Suppressor macrophage treated with lipopolysaccharide for 1 hour (primary cell): ENCODE measurements around the gene ARID1B.

Experiments used
- DNase-seq, 3 donors: peaks; one replicate each; pipeline ENCODE4 v3.0.0-alpha.2; 2020 to 2022

Gene ARID1B

GRCh38 chr6:157108923-157109322 is 331.7 kb downstream of the ARID1B start:
- no peak for DNase-seq

DNA sequence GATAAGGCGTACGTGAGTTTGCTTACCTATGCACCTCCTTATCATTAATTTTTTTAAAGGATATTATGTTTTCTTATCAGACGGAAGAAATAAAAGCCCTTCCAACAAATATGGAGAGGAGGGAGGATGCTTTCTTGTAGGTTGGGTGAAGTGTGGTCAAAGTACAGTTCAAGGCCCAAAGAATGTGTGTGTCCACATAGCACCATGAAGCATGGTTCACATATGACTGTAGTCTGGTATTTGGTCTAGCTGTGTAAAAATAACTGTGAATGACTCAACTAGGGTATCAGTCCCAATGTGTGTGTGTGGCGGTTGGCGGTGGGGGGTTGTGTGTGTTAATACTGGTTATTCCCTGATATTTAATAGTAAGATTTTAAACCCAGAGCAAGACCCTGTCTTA is 333.4 kb downstream of the ARID1B start:
- no peak for DNase-seq

GRCh38 chr6:157113389-157113788 is 336.2 kb downstream of the ARID1B start:
- no peak for DNase-seq

DNA sequence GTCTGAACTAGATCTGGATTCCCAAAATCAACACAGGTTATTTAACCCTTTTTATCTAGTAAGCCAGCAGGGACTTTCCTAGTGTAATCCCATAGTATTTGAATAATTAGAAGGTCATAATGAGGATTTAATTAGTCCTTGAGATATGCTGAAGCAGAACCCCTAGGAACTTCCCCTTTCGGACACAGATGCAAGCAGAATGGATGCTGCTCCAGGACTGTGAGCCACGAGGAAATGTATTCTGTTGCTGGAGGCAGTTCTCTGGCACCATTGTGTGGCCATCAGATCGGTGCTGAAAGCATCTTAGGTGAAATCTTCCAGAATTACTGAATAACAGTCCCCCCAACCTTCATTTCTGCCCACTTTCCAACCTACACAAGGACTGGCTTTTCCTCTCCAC is 339.2 kb downstream of the ARID1B start:
- no peak for DNase-seq

DNA sequence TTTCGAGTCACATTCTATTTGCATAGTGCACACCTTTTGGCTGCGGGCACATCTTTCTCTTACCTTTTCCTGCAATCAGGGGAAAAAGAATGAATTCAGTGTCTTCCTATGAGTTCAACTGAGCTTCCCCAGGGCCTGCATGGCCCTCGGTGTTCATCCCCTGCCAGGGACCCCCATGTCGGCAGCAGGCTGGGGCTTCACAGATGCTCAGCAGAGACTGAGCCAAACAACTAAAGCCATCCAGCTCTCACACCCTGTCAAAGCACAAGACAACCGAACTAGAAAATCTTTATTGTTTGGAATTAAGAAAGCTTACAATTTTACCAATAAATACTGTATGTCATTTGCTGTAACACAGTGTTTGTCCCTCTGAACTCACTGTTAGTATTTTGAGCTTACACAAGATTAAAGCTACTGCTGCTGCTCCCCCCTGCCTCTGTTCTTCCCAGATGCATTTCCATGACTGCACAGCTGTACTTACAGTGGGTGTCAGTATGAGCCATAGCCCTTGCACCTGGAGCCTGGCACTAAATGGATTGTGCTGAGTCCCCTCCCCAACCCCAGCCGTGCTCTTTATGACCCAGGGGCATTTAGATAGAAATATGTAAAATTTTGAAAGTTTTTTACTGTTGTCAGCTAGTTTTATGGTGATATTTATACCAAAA is 340.4 kb downstream of the ARID1B start:
- no peak for DNase-seq

DNA sequence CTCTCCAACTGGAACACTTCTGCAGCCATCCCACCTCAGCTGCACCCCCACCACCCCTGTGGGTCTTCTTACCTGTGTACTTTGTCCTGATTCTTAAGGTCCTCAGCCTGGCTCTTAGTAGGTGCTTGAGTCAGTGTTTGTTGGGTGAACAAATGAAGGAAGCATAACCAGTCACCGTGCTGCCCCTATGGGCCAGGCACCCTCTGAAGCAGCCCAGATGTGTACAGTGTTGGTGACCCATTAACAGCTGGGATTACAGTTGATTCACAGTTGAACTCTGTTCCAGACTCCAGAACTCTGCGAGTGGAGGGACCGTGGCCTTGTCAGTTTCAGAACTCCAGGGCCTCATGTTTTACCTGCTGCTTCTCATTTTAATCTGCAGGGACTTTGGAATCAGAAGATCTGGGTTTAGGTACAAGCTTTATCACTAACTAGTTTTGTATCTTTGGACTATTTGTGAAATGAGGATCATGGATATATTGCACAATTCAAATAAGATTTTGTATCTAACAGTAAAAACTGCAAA is 342.4 kb downstream of the ARID1B start:
- no peak for DNase-seq

- peak in 1 of 3 donors; percentile 25 for DNase-seq
Measured at GRCh38 chr6:157120534-157121232, 343.5 kb downstream of the ARID1B start.

- no peak for DNase-seq
Measured at GRCh38 chr6:157121897-157122296, 344.7 kb downstream of the ARID1B start.

DNA sequence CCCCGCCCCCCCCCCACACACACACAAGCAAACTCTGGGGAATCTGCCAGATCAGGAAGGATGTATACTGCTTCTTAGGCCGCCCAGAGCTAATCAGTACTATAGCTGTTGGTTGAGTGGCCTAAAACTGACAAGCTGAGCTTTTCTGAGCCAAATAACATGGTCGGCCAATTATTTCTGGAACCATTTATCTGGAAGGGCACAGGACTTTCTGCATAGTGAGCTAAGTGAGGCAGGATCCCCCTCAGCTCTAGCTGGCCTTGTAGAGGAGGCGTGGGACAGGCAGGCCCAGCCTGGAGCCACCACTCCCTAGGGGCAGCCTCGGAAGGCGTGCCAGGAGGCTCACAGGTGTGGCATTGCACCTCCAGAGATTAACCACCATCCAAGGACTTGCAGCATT is 346.1 kb downstream of the ARID1B start:
- DNase-seq = no peak

DNA sequence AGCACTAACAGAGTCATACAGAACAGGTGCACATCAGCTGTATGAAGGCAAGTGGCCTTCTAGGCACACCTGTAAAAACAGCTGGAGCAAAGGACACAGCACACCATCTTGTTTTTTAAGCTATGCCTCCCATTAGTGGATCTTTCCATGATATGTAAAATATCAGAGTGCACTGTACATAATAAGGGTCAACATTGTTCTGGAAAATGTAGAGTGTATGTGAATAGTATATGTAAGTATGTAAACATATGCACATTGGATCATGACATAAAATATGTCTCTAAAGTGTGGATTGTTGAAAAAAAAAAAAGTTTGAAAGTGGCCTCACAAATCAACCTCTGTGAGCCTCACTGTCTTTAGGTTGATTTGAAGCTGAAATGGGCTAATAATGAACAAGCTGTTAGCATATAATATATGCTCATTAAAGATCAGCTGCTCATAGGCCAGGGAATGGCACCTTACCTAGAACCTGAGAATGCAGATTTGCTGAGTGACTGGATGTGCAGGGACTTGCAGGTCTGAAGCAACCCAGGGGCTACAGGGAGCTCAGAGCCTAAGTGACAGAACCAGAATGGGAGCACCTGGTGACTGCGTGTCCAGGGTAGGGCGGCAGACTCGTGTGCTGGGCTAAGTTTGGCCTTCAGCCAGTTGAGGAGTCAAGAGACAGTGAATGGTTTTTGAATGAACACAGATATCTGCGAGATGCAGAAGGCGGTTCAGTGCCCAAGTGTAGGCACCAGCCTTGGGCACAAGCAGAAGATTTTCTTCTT is 347.5 kb downstream of the ARID1B start:
- no peak for DNase-seq

DNA sequence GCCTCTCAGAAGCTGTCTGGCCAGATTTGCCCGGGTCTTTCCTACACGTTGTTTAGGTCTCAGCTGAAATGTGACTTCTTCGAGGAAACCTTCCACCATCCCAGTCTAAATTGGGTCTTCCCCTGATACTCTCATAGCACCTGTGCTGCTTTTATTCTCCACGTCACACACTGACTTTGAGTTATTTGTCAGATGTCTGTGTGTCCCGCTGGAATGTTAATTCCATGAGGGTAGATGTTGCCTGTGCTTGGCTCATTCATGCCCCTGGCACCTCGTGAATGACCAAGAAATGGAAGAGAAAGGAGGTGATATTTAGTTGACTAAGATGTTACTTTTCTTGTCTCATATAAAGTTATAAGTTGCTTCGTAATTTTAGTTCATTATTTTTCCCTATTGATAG is 348.4 kb downstream of the ARID1B start:
- no peak for DNase-seq

DNA sequence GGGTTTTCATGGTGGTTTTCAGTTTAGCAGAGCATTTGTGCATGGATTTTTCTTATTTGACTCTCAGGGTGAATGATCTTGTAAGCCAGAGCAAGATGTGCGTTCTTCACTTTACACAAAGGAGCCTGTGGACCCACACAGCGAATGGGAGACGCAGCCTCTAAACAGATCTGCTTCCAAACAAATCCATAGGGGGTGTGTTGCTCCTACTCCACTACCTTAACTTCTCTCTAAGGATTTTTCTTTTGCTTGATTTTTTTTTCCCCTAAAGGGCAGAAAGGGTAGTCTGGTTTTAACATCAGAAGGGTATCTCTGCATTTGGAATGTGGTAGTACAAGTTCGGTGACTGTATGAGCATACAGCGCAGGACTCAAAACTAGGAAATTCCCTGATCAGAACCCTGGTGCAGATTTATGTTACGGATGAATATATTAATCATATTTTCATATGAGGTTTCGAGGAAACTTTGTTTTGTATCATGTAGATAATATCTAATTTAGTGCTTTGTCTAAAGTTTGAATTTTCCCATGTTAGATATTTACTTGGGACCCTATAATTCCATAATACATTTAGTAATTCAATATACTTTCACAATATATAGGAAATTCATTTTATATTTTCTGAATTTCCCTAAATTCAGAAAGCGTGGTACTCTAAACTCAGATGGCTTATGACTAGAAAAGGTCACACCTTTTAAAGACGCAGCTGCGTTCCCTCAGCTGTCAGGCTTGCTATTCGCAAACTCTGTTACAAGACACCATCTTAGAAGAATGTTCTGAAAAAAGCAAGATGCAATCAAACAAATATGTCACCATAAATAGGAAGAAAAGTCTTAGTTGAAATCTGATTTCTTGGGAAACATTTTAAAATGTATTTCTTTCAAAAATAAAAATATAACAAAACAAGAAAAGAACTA is 349.3 kb downstream of the ARID1B start:
- no peak for DNase-seq

- no peak for DNase-seq
Measured at GRCh38 chr6:157128235-157128775, 351.1 kb downstream of the ARID1B start.

DNA sequence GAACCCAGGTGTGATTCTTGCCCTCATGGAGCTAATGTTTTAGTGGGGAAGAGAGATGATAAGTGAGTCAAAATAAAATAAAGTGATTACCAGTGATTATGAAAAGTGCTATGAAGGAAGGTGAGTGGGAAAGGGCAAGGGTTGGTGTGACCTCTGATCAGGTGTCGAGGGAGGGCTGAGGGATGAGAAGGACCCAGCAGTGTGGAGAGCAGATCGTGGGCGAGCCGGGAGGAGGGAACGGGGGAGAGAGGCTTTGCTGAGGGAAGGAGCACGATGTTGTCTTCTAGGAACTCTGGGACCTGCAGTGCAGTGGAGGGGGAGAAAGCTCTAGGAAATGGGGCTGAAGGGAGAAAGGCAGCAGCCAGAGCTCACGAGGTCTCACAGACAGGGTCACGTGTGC is 354.1 kb downstream of the ARID1B start:
- DNase-seq = no peak

GRCh38 chr6:157133856-157134255 is 356.7 kb downstream of the ARID1B start:
- DNase-seq = no peak

DNA sequence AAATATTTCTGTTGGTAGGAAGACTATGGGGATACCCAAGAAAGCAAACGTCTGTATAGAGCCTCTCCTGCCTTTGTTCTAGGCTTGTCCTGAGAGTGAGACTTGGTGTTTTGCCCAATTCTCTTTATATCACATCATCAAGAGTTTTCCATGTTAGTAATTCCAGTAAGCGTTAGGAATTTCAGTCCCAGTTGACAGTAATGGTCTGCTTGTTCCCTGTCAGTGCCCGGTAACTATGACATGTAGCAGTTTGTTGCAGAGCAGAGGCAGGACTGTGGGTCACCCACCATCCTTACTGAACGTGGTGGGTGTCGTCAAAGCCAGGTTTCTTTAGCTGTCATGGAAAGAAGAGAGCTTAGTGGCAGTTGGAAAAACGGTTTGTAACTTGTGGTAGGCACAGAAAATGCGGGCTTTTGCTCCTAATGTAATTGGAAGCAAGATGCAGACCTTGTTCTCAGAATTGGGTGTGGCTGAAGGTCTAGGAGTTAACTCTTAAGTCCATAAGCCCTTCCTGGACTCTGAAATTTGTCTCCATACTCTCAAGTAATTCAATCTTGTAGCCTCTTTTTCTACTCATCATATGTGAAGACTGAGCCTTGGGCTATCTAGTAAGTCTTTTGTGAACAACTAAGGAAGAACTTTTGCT is 357.3 kb downstream of the ARID1B start:
- no peak for DNase-seq

GRCh38 chr6:157135691-157136090 is 358.5 kb downstream of the ARID1B start:
- DNase-seq = peak in 1 of 3 donors; percentile 23

DNA sequence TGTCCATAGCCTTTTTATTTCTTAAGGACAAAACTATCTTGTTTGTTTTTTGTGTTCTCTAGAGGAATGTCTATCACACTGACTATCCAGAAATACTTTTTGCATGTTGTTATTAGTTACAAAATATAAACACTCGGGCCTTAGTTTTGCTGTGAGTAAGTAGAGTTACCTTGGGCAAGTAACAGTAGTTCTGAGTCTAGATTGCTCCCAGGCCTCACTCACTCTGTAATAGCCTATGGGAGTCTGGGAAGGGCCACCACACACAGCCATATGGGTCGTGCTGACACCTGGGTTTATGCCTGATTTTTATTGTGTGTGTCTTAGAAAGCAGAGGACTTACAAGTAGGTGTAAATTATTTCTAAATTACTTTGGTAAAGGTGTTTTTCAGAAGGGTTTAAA is 360.3 kb downstream of the ARID1B start:
- no peak for DNase-seq

DNA sequence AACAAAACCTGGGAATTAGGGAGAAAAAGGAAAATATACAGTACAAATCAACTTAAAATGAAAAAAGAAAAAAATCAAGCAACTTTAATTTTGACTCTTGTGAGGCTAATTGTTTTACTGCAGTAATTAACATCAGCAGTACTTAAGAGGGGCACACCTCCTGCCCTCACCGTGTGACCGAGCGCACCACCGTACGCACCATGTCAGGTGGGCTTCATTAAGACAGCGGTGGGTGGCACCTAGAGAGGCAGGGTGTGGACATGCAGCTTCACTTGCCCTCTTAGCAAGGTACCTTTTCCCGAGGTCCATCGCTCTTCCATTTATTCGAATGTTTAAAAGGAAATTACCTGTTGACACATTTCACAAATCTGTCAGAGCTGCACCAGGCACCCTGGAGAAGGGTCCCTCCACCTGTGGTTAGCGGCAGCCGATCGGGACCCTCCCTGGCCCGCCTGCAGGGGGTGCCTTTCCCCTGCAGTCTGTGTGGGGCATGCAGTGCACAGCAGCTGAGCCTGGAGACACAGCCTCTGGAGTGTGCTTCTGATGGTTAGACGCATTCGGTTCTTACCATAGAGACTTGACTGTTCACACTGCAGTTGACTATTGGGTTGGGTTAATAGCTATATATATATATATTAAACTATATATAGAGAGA is 362.0 kb downstream of the ARID1B start:
- no peak for DNase-seq

DNA sequence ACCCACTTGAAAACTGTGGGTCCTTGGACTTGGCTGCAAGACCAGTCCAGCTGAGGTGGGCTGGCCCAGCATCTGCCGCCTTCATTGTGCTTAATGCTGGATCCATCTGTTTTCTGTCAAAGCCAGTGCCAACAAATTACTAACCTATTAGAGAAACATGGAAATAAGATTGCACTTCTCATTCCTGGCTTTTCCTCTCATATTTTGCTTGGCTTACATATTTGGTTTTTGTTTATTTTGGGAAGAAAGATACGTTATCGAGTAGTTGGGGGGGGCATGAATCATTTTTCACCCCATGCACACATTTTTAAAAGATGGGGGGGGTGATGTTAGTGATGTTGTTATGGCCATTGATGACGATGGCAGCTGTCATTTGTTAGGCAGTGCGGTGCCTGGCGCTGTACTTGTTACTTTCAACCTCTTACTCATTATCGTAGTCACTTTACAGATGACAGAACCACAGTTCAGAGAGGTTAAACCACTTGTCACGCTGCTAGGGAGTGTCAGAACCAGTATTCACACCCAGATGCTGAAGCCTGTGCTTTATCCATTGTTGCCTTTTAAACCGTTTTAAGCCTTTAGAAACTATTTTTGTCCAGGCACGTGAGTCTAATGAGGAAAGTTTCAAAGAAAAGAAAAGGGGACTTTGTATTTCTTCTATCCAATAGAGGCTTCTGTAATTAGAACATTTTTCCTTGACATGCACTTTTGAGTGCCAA is 366.2 kb downstream of the ARID1B start:
- no peak for DNase-seq
